ENCODE results near the gene MIER2.

The MIER2 gene

GRCh38 chr19:334296-335071 is 10.1 kb downstream of the MIER2 start:
- DNase-seq (ENCODE audit: low read depth in 4 of 4, low spot score in 1 of 4), result no peak

GRCh38 chr19:330503-330902 is 14.1 kb downstream of the MIER2 start:
- DNase-seq (ENCODE audit: low read depth in 4 of 4, low spot score in 1 of 4), result no peak

- DNase-seq (ENCODE audit: low read depth in 4 of 4, low spot score in 1 of 4), result no peak
Measured at GRCh38 chr19:329876-330275, 14.7 kb downstream of the MIER2 start.

- no peak for DNase-seq (ENCODE audit: low read depth in 4 of 4, low spot score in 1 of 4)
Measured at GRCh38 chr19:328025-328505, 16.5 kb downstream of the MIER2 start.

- no peak for DNase-seq (ENCODE audit: low read depth in 4 of 4, low spot score in 1 of 4)
Measured at GRCh38 chr19:327291-328024, 17.1 kb downstream of the MIER2 start.

- no peak for DNase-seq (ENCODE audit: low read depth in 4 of 4, low spot score in 1 of 4)
Measured at GRCh38 chr19:326871-327270, 17.7 kb downstream of the MIER2 start.

GRCh38 chr19:325937-326565 is 18.5 kb downstream of the MIER2 start:
- DNase-seq (ENCODE audit: low read depth in 4 of 4, low spot score in 1 of 4), result no peak

- no peak for DNase-seq (ENCODE audit: low read depth in 4 of 4, low spot score in 1 of 4)
Measured at GRCh38 chr19:325173-325936, 19.2 kb downstream of the MIER2 start.

GRCh38 chr19:324716-325115 is 19.9 kb downstream of the MIER2 start:
- DNase-seq (ENCODE audit: low read depth in 4 of 4, low spot score in 1 of 4), result no peak

GRCh38 chr19:322616-323015 is 22.0 kb downstream of the MIER2 start:
- DNase-seq (ENCODE audit: low read depth in 4 of 4, low spot score in 1 of 4), result no peak

- DNase-seq (ENCODE audit: low read depth in 4 of 4, low spot score in 1 of 4), result no peak
Measured at GRCh38 chr19:318509-318774, 26.2 kb downstream of the MIER2 start.

- no peak for DNase-seq (ENCODE audit: low read depth in 4 of 4, low spot score in 1 of 4)
Measured at GRCh38 chr19:317710-318508, 26.7 kb downstream of the MIER2 start.

- DNase-seq (ENCODE audit: low read depth in 4 of 4, low spot score in 1 of 4), result no peak
Measured at GRCh38 chr19:315811-316210, 28.8 kb downstream of the MIER2 start.

GRCh38 chr19:313988-314815 is 30.4 kb downstream of the MIER2 start:
- no peak for DNase-seq (ENCODE audit: low read depth in 4 of 4, low spot score in 1 of 4)

GRCh38 chr19:313169-313987 is 31.2 kb downstream of the MIER2 start:
- DNase-seq (ENCODE audit: low read depth in 4 of 4, low spot score in 1 of 4), result no peak

GRCh38 chr19:311813-312261 is 32.8 kb downstream of the MIER2 start:
- DNase-seq (ENCODE audit: low read depth in 4 of 4, low spot score in 1 of 4), result no peak

GRCh38 chr19:310781-311496 is 33.7 kb downstream of the MIER2 start:
- no peak for DNase-seq (ENCODE audit: low read depth in 4 of 4, low spot score in 1 of 4)

GRCh38 chr19:310141-310651 is 34.4 kb downstream of the MIER2 start:
- DNase-seq (ENCODE audit: low read depth in 4 of 4, low spot score in 1 of 4), result no peak
